NCI-H2171 (cell line): ENCODE data around the gene PKD2.
A peak's percentile ranks its signal among the peaks of the same experiment; 100 is the strongest.

Experiments used
- DNase-seq: peaks from one replicate; lab custom pipeline; 2025; lab: John Stamatoyannopoulos, UW

Gene PKD2

DNA sequence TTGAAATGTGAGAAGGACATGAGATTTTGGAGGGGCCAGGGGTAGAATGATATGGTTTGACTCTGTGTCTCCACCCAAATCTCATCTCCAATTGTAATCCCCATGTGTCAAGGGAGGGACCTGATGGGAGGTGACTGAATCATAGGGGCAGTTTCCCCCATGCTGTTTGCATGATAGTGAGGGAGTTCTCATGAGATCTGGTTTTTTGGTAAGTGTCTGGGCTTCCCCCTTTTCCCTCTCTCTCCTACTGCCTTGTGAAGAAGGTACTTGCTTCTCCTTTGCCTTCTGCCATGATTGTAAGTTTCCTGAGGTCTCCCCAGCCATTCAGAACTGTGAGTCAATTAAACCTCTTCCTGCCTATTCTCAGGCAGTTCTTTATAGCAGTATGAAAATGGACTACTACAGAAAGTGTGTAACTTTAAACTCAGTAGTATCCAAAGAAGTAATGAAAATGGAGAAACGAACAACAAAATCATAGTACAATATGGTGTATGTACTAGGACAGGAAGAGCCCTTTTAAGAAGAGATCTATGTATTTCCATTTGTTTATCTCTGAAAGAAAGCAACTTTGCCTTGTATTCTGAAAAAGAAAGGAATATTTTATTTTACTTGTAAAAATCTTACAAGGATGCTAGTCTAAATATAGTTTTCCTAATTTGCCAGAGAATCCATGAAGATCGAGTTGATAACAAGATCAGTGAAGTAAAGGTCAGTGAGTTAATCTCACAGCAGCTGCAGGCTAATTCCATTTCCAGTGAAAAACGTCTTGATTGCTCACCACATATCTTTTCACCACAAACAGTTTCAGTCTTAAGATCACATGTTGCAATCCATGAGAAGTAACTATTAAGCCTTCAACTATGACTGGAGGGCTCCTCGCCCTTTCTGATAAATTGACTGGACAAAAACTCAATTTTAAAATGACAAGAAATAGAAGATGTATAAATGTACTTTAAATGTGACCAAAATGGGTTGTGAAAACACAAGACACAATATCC is 20.5 kb downstream of the PKD2 start:
- no peak for DNase-seq

- no peak for DNase-seq
Observed at GRCh38 chr4:88028946-88029345, 21.5 kb downstream of the PKD2 start.

DNA sequence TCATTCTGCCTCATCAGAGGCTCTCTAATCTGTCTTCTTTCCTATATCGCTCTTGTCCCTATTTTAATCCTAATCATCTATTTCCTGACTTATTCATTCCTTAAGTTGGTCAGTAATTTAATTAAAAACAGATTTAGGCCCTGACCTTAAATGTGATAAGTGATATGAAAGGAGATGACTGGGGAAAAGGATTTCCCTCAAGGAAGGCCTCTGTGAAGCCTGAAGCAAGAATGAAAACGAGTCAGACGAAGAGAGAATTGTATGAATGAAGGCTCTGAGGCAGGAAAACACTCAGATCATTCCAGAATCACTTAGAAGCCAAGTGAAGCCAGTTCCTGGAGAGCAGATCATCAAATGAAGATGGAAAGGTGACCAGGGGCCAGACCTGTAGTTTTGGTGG is 22.1 kb downstream of the PKD2 start:
- no peak for DNase-seq

DNA sequence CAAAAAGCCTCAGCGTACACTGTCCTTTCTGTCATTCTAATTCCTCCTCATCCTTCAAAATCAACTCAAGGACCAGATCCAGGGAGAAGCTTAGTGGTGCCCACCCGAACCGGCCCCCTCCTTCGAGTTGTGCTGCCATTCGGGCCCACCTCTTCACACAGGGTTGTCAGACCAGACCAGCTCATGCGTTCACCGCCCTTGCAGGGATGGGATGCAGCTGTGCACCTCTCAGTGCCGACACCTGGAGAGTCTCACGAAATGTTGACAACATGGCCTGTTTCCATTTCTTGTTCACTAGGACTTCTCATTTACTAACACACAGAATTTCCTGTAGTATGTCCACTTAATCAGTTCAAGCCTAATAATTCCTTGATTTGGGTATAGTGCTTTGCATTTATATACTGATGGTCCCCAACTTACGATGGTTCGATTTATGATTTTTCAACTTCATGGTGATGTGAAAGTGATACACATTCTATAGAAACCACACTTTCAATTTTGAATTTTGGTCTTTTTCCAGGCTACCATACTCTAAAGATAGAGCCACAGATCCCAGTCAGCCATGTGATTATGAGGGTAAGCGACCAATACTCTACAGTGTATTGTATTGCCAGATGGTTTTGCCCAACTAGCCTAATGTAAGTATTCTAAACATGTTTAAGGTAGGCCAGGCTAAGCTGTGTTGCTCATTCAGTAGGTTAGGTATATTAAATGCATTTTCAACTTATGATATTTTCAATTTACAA is 23.3 kb downstream of the PKD2 start:
- DNase-seq = no peak

- DNase-seq = peak; percentile 6
Observed at GRCh38 chr4:88033309-88033708, 25.9 kb downstream of the PKD2 start.

DNA sequence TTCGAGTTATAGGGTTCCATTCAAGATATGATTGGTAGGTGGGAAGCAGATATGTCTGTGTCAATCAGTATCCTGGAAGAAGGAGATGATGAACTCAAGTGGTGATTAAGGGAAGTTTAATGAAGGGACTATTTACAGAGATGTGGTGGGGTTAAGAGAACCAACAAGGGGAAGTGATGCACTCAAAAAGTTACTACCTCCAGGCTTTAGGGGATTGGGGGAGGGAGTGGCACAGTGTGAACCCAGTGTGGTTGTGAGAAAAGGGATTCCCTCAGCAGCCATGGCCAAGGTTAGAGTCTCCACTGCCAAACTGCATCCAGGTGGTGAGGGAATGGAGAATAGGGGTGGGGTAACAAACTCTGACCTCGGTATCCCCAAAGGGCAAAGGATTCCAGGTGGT is 27.9 kb downstream of the PKD2 start:
- DNase-seq = no peak

- no peak for DNase-seq
Observed at GRCh38 chr4:88037447-88037846, 30.0 kb downstream of the PKD2 start.

- DNase-seq = no peak
Observed at GRCh38 chr4:88037936-88038335, 30.5 kb downstream of the PKD2 start.

- DNase-seq = no peak
Observed at GRCh38 chr4:88040707-88041106, 33.3 kb downstream of the PKD2 start.

DNA sequence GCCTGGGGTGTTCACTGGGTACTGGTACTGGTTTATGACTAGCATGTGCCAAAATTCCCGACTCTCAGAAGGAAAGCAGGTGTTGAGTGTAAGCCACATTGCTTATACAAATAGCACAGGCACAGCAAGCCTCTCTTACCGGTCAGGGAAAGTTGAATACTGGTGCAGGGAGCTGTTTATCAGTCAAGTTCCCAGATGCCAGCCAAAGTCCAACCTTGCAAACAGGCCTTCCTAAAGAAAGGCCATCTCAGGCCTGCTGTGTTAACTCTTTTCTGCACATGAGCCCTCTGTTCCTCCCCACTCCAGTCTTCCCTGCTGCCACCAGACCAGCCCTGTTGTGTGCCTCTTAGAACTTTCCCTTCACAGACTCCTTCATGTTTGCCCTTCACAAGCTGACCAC is 34.2 kb downstream of the PKD2 start:
- no peak for DNase-seq

- DNase-seq = no peak
Observed at GRCh38 chr4:88043001-88043400, 35.6 kb downstream of the PKD2 start.

DNA sequence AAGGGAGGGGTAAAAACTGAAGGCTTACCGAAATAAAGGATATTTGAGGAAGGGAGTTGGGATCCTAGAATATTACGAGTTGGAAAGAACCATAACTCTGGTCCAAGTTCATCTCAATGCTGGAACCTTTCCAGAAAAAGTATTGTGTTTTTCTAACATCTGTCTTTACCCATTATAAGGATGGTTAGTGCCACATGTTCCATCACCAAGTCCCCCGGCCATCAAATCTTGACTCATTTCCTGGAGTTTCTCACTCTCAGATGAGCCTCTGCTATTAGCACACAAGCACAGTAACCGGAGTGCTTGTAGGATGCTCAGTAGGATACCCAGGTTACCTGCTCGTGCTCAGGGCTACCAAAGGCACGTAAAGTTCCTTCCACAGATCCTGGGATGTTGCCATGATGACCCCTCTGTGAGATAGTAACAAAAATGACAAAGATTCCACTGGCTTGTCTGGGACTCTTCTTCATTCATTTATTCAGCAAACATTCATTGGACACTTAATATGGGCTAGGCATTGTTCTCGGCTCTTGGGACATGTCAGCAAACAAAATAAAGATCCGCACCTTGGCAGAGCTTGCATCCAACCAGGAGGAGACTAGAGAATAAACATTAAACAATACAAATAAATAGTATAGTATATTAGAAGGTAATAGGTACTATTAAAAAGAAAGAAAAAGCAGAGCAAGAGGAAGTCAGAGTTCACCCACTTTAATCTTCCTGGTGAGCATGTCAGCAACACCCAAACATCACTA is 36.3 kb downstream of the PKD2 start:
- DNase-seq = no peak

DNA sequence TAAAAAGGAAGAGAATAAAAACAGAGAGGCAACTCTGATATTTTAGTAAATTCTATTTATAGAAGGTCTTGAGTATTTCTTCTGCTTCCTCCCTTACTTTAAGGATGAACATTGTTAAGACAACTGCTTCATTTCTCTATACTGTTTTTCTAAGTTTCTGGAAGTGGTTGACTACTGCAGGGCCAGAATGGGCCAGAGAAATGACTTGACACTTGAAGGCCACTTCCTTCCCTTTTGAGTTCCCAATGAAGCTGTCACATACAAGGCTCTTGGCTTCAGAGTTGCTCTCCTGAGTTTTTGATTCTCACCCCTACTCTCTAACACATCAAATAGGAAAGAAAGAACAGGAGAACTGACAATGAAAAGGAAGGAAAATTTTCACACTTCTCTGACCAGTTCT is 37.6 kb downstream of the PKD2 start:
- no peak for DNase-seq

GRCh38 chr4:88054229-88054628 is 46.8 kb downstream of the PKD2 start:
- no peak for DNase-seq

DNA sequence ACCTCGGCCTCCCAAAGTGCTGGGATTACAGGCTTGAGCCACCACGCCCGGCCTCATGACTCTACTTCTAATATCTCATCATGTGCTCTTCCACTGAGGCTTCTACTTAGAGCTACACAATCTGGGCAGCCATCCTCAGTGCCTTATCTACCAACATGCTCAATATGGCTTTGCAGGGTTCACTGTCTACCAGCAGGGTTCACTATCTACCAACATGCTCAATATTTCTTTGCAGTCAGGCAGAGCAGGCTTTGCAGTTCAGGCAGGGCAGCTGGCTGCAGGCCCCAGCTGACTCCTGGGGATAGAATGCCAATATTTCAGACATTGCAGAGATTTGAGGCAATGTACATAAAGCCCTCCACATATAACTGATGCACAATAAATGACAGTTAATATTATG is 47.5 kb downstream of the PKD2 start:
- no peak for DNase-seq

GRCh38 chr4:88058295-88058694 is 50.9 kb downstream of the PKD2 start:
- no peak for DNase-seq

DNA sequence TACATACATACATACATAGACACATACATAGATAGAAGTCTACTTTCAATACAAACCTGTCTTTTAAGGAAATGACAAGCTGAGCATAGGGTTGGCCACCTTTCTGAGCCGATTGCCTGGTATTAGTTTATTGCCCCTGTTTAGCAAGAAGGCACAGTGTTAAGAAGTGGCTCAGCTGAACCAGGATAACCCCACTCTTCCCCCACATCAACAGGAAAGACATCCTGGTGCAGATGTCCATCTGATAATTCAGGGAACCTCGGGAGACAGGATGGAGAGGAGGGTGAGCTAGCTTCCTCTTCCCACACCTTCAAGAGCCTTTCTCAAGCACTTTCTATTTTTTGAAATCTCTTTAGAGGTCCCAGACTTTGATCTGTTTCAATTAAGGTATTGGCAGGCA is 52.3 kb downstream of the PKD2 start:
- no peak for DNase-seq

DNA sequence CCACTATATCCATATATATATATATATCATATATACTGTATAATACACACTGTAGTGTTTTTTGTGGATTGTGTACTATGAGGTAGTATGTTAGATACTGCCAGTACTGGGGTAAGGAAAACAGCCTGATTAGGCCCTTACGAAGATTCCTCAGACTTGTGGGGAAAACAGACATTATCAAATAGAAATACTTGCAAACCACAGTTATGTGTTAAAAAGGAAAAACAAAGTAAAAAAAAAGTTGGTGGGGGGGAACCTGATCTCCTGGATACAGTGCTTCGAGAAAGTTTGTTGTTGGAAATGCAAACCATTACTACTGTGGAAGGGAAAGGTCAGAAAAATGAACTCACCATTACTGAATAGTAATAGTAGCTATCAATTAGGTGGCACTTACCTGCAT is 53.0 kb downstream of the PKD2 start:
- DNase-seq = no peak

DNA sequence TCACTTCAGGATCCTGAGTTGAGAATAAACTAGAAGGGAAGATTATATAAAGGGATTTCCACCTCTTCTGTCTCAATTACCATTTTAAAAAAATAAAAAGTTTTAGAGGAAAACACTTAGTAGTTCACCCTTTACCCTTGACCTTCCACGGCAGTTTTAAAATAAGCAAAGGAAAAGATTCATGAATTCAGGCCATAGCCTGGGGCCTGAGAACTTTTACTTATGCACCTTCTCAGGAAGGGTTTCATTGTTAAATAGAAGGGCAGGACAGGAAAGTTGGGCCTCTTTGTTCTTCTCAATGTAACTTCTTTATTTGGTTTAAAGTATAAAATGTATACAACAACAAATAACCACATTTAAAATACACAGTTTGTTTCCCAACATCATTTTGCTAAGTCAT is 54.9 kb downstream of the PKD2 start:
- DNase-seq = no peak

GRCh38 chr4:88062843-88063242 is 55.4 kb downstream of the PKD2 start:
- no peak for DNase-seq

GRCh38 chr4:88063634-88064296 is 56.3 kb downstream of the PKD2 start:
- no peak for DNase-seq

DNA sequence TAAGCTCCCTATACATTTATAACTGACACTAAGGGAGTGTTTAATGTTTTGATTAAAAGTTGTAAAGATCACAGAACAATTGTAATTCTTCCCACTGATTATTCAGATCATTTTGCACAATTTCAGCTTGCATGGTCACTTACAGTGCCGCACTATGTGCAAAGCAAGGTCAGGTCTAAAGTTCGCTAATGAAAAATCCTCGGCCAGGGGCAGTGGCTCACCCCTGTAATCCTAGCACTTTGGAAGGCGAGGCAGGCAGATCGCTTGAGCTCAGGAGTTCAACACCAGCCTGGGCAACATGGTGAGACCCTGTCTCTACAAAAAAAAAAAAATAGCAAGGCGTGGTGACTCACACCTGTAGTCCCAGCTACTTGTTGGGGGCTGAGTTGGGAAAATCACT is 57.0 kb downstream of the PKD2 start:
- no peak for DNase-seq
